Heart left ventricle (tissue), 13 donors: Measurements from ENCODE around the gene DNAJB2.

Source experiments
- CTCF ChIP-seq, 12 donors: fragments of 200-600 bp; sonication (generic) in 4 of 12; IDR thresholded peaks; one replicate each; pipeline versions ENCODE4 v1.5.0 to v1.8.0; 2018 to 2022; ENCODE audit warnings: antibody characterized with exemption in 12 of 12, mild to moderate bottlenecking in 5 of 12
- POLR2A ChIP-seq, 2 donors: fragments of 450-650 bp; IDR thresholded peaks; one replicate each; pipeline ENCODE4 v1.6.1; 2017; ENCODE audit warnings: antibody characterized with exemption in 2 of 2, mild to moderate bottlenecking in 2 of 2, moderate library complexity in 2 of 2
- donor health status: ischemic (EF 13 %, LVEDD 7.1; RV severe dilation, severe dysfunction).
- donor health status: DM: no; HTN: yes; CAD: no.
- donor health status: DM: no; HTN: no; CAD: no.
- donor health status: ischemic (EF 25% LVEDD 6.9; RV normal size, moderate dysfunction).
- donor health status: ischemic (EF 25% LVEDD 5.7; RV mildly dilated, moderate dysfunction).
- donor health status: ischemic (EF 35%, LVEDD 5.7; RV mildly dilated, moderate dysfunction).
- donor health status: nonischemic (EF 11% LVEDD 7.7; RV severe dilation, severe dysfunction).
- donor health status: DM: yes; HTN: yes; CAD: no.
- donor health status: PGD.
- donor health status: ischemic (EF 29% LVEDD 5.4; RV normal size, mild dysfunction).
- donor health status: nonischemic (EF 23%, LVEDD 6.1; RV moderate dilation, normal function).

GRCh38 chr2:219323434-219323833, 44.3 kb downstream of the DNAJB2 start:
- no peak for TF ChIP-seq POLR2A (IDR thresholded peaks at IDR 0.05)
- TF ChIP-seq CTCF (IDR thresholded peaks at IDR 0.05), result no peak
